GM19324 (cell line): ENCODE data around the gene NRGN.

Source experiments
- ATAC-seq: cut with Tn5 transposase; IDR thresholded peaks from one replicate; pipeline ENCODE4 v1.9.1; 2021; ENCODE audit warnings: mild to moderate bottlenecking, moderate library complexity; ENCODE audit not compliant: unreplicated experiment, low FRiP score

The NRGN gene

DNA sequence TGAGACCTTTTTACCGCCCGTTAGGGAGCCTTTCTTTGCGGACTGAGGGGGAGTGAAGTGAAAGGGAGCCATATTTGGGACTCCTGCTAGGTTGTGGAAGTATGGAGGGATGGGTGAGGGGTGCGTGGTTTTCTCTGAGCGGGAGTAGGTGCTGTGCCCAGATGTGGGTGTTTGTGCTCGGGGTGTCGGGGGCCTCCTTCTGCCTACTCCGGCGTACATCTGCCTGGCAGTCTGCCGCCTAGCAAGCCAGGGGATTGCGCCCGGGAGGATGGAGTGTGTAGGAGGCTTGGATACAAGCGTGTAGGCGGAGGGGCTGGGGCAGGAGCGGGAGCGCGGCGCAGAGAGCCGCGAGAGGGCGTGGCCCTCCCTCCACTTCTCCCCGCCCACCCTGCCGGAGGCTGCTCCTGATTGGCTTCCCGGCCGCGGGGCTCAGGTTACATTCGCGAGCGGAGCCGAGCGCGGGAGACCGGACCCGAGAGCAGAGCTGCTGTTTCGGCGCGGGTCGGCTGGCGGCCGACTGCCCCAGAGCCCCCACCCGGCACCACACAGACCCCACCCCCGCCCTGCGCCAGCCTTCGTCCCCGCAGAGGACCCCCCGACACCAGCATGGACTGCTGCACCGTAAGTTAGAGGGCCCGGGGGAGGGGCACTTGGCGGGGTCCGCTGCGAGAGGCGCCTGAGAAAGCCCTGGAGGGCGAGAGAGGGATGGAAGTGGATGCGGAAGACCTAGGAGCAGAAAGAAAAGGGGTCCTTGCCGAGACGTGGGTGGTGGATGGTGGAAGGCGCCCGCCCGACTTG lies at the start of gene NRGN:
Gene NRGN, plus strand, starts transcription at position 464 of the 798 bp plus-strand sequence. Its CDS starts 143 bp downstream, at position 607.
- peak; percentile 99 for ATAC-seq

DNA sequence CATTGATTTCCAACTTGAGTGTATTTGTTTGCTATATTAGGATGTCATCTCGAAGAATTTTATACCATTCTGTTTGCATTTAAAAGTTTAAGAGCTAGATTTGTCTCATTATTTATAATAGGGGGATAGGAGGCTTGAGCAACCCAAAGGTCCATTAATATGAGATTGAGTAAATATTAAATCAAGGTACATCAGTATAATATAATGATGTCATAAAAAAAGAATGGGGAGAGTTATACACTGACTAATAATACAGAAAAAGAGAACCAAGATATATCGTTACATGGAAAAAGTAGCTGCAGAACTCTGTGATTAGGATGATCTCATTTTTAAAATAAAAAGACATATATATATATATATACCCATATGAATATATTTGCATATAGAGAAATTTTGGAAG lies 46.6 kb upstream of the NRGN start:
- ATAC-seq: no peak

- no peak for ATAC-seq
Measured at GRCh38 chr11:124699547-124699946, 40.2 kb upstream of the NRGN start.

- ATAC-seq: no peak
Measured at GRCh38 chr11:124700028-124700427, 39.7 kb upstream of the NRGN start.

DNA sequence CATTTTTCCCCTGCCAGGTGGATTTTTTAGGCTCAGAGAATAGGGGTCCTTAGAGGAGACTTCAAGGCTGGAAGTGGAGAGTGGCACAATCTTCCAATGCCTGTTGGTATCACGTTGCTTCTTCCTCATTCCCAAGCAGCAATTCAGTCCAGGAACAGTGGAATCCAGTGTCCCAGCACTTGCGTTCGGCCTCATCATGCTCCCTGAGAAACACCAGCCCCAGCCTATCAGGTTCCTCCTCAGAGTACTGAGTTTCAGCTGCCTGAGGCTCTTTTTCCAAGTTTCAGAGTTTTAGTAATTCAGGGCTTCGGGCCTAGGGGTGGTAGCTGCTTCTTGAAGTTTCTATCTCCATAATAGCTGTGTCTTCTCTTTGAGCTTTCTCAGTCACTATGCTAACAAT lies 31.9 kb upstream of the NRGN start:
- no peak for ATAC-seq

- ATAC-seq: no peak
Measured at GRCh38 chr11:124712392-124712791, 27.4 kb upstream of the NRGN start.

DNA sequence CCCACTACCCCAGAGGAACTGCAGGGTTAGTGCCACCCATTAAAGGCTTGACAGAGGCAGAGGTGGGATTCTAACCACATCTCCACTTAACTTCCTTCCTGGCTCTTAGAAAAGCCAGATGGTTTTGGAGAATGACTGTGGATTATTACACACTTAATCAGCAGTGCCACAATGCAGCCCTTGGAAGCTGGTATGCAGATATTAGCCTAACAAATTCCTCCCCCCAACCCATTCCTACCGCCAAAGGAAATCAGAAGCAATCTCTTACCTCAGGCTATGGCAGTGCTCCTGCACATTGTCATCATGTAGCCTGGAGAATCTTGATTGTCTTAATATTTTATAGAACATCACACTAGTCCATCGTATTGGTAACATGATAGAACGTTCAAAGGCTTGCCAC lies 23.2 kb upstream of the NRGN start:
- ATAC-seq: no peak

GRCh38 chr11:124717421-124717785 lies 22.3 kb upstream of the NRGN start:
- ATAC-seq: no peak

GRCh38 chr11:124717786-124718651 lies 21.7 kb upstream of the NRGN start:
- no peak for ATAC-seq

DNA sequence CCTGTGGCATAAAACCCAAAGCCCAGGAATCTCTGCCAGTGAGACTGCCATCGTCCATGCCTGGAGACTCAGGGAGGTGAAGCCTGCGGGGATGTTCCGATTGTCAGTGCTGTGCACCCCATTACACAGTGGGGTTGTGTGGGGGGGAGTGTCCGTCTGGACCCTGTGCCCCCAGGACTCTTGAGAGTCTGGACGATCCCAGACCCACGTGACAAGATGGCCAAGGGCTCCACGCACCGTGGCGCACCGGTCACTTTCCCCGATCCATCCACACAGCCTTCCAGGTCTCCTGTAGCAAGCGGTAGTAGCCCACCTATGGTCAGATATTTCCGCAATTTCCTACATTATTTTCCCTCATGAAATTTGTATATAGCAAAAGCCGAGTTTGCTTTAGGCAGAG lies 20.9 kb upstream of the NRGN start:
- no peak for ATAC-seq

DNA sequence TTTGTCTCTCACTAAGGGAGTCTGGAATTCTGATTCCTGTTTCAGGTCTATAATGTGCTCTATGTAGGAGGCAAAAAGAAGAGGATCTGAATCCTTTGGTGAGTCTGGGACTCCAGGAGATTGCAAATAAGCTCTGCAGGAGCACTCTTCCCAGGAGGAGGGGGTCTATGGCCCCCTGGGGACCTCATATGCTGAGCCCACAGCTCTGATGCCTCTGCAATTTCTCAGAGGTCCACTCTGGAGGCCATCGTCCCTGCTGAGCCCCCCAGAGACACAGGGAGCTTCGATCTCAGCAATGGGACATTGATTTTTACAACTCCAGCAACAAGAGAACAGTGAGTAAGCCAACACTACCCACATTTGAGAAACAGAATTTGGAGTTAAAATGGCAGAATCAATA lies 20.2 kb upstream of the NRGN start:
- ATAC-seq: no peak

DNA sequence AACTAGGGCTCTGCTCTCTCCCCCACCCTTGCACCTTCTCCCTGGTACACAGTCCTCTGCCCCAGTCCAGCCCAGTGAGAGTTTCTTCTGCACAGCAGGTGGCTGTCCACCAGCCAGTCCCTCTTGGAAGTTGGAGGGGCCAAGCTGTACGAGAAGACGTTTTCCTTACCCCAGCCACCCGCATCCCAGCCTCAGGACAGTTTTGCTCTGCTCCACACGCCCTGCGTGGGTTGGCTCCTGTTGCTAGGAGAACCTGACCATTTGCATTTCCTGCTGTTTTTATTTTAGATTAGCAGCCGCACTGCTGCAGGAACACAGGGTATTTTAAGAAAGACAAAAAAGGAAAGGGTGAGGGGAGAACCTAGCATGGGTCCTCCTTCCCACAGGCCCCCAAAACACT lies 17.6 kb upstream of the NRGN start:
- no peak for ATAC-seq

DNA sequence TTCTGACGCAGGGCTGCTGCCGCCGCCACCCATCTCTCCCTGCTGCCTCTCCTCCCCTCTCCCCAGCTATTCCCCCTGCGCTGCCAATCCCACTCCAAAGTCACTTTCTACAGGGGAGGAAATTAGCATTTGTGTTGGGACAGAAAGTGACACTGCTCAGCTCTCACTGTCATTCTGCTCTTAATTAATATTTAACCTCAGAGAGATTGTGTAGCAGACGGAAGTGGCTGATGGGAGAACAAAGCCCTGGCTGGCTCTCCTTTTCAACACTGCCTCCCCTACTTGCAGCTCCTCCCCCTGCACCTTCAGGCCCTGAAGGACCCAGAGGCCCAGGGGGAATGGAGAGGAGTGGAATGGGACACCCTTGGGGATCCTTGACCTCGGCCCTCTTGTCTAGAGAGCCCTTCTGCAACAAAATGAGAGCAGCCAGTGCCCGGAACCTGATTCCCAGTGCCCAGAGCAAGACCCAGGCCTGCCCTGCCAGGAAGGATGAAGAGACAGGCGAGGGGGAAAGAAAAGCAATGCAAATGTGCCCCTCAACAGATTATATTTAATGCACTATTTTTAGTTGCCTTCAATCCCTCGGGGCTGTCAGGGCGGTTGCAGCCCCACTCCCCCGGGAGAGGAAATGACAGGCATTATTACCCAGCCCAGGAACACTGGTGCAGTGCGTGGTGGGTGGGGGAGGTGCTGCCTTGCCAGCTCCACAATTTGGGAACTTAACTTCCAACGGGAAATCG lies 14.6 kb upstream of the NRGN start:
- peak; percentile 91 for ATAC-seq

GRCh38 chr11:124725719-124726105 lies 14.0 kb upstream of the NRGN start:
- ATAC-seq: peak; percentile 18

DNA sequence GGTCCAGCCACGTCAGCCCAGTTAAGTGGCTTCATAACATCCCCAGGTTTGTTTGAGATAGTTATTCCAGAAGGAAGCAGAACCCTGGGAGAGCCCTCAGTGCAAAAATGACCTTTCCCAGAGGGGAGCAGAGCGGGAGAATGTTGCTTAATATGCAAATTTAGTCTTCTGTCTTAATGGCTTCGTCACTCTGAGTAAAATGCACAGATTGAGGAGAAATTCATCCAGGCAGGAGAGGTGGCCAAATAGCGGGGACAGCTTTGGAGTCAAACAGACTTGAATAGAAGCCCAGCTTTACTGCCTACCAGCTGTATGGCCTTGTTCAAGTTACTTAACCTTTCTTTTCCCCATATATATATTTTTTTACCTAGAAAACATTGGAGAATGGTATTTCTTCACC lies 12.3 kb upstream of the NRGN start:
- ATAC-seq: no peak

GRCh38 chr11:124728134-124728533 lies 11.6 kb upstream of the NRGN start:
- no peak for ATAC-seq

DNA sequence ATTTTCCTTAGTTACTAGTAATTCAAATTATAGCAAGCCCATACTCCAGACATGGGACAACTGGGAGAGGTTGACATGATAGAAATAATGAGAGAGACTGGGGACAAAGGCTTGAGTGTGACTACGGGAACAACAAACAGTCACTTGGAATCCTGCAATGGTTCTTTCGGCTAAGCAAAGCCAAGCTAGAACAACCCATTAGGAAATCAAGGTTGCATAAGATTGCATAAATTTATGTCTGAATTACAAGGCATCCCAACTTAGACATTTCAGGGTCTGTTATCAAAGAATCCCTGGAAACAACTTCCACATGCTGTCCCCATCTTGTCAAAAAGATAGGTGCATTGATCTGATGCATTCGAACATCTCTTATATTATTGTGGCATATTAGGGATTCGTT lies 10.2 kb upstream of the NRGN start:
- ATAC-seq: no peak

- no peak for ATAC-seq
Measured at GRCh38 chr11:124732230-124732629, 7.5 kb upstream of the NRGN start.

DNA sequence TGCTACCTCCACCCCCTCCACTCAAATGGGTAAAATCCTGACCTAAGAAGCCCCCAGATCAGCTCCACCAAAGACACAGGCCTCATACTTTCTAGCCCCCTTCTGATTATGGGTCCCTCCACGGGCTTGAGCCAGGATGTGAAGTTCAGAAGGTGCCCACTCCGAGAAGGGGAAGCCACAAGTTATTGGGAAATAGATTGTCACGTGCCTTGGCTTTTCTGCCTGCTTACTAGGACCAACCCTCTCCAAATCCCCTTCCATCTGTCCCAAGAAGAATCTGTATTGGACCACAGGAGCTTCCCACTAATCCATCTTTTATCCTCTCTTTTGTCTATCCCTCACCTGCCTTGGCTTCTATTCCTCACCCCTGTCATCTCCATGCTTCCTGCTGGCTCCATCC lies 3.0 kb upstream of the NRGN start:
- no peak for ATAC-seq

DNA sequence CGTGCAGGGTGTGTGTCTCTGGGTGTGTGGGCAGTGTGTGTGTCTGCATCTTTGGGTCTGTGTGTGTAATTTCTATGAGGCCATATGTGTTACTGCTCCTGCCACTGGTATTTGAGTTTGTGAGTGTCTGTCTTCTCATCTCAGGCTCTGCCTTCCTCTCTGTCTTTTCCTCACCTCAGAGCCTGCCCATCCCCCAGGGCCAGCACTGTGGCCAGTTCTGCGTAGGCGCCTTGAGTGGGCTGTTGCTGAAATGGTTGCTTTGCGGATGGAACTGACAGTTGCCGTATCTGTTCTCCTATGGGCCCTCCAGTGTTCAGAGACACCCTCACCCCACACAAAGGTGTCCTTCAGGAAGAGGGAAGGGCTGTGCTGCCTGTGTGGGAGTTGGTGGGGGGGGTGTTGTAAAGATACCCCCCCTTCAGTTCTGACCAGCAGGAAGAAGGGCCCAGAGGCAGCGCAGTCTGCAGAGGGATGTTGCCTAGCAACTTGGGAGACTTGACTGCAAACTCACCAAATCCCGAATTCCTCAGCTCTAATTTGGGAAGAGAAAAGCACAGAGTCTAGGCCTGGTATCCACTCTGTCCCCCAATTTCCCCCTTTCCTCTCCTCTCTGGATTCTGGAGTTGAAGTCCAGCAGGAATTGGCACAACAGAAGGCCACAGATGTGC lies 2.0 kb upstream of the NRGN start:
- no peak for ATAC-seq
